Smooth muscle cell (in vitro differentiated cells): ENCODE data around the gene CNTN5. TPM values are rescaled to one million over a fixed set of nuclear protein-coding genes. Genes with fewer than 3 reads are reported as not detected.

Experiments used
- DNase-seq: peaks from one replicate; lab custom pipeline; 2025; ENCODE audit not compliant: unreplicated experiment; lab: John Stamatoyannopoulos, UW
- H2AFZ ChIP-seq: fragments of 200-600 bp; sonication (generic); 2 replicates; pipeline ENCODE4 v1.6.0; 2016; ENCODE audit warnings: antibody characterized with exemption, low read depth, mild to moderate bottlenecking
- H3F3A ChIP-seq: fragments of 200-600 bp; sonication (generic); 2 replicates; pipeline ENCODE4 v1.6.0; 2017; ENCODE audit warnings: antibody characterized with exemption, low read depth
- H3K27ac ChIP-seq: fragments of 200-600 bp; sonication (generic); 2 replicates; pipeline ENCODE4 v1.5.1; 2016; ENCODE audit warnings: low read depth, mild to moderate bottlenecking
- H3K27me3 ChIP-seq: fragments of 200-600 bp; sonication (generic); 2 replicates; pipeline ENCODE4 v1.6.1; 2016; ENCODE audit warnings: low read depth, mild to moderate bottlenecking
- H3K36me3 ChIP-seq: fragments of 200-600 bp; sonication (generic); 2 replicates; pipeline ENCODE4 v1.5.1; 2016; ENCODE audit warnings: low read depth
- H3K4me1 ChIP-seq: fragments of 200-600 bp; sonication (generic); 2 replicates; pipeline ENCODE4 v1.5.1; 2016; ENCODE audit warnings: low read depth
- H3K4me2 ChIP-seq: fragments of 200-600 bp; sonication (generic); 2 replicates; pipeline ENCODE4 v1.6.0; 2016; ENCODE audit warnings: mild to moderate bottlenecking
- H3K4me3 ChIP-seq: fragments of 200-600 bp; sonication (generic); 2 replicates; pipeline ENCODE4 v1.5.1; 2016; ENCODE audit warnings: mild to moderate bottlenecking
- H3K79me2 ChIP-seq: fragments of 200-600 bp; sonication (generic); 2 replicates; pipeline ENCODE4 v1.6.0; 2016; ENCODE audit warnings: low read depth, mild to moderate bottlenecking
- H3K9ac ChIP-seq: fragments of 200-600 bp; sonication (generic); 2 replicates; pipeline ENCODE4 v1.6.0; 2016; ENCODE audit warnings: low read depth
- H3K9me3 ChIP-seq: fragments of 200-600 bp; sonication (generic); replicated peaks from 2 replicates; pipeline ENCODE4 v1.5.1; 2016; ENCODE audit warnings: low read depth
- H4K20me1 ChIP-seq: fragments of 200-600 bp; sonication (generic); 2 replicates; pipeline ENCODE4 v1.6.0; 2016; ENCODE audit warnings: low read depth
- CTCF ChIP-seq: fragments of 200-600 bp; sonication (generic); IDR thresholded peaks from 2 replicates; pipeline ENCODE4 v1.5.1; 2017; ENCODE audit warnings: borderline replicate concordance, mild to moderate bottlenecking, antibody characterized with exemption; ENCODE audit not compliant: insufficient read depth, poor library complexity, severe bottlenecking
- WGBS: methylation state at CpG from one replicate; pipeline ENCODE4 v1.1.7; 2016; ENCODE audit warnings: low lambda C conversion rate; 5-methylcytosine and 5-hydroxymethylcytosine counted together
- polyA plus RNA-seq: library from polyadenylated mRNA; unstranded; fragments of >200 nt; fragmentation: Nextera tagmentation; extraction: Ambion mirVana; gene quantifications from 2 replicates; pipeline ENCODE4 v1.2.1, GENCODE V29; 2016
- total RNA-seq: library from RNA; depleted of rRNA; stranded (reverse); fragments of >200 nt; gene quantifications from 2 replicates; pipeline ENCODE4 v1.2.3, GENCODE V29; 2014

CNTN5 gene
- total and polyA plus RNA-seq, 2 experiments from 2014 or later: 0.97 to 3.1 TPM

GRCh38 chr11:99443276-99443675 lies 422.5 kb downstream of the CNTN5 start:
- no peak overlapping the region for H3K4me2 ChIP-seq
- WGBS: 91% methylated on average over 3 of the region's 3 CpGs
- H2AFZ ChIP-seq: no peak overlapping the region
- no peak overlapping the region for H3K27ac ChIP-seq
- no peak for TF ChIP-seq CTCF
- no peak overlapping the region for H3K9ac ChIP-seq
- no peaks in the 10 kb centered on the region for H3K79me2 ChIP-seq
- H3K4me3 ChIP-seq: no peak overlapping the region
- no peaks in the 10 kb centered on the region for H3K9me3 ChIP-seq
- H3K27me3 ChIP-seq: no peaks in the 10 kb centered on the region
- DNase-seq: no peak
- H3K36me3 ChIP-seq: no peaks in the 10 kb centered on the region
- no peaks in the 10 kb centered on the region for H3F3A ChIP-seq
- no peaks in the 10 kb centered on the region for H3K4me1 ChIP-seq
- no peaks in the 10 kb centered on the region for H4K20me1 ChIP-seq

GRCh38 chr11:99446400-99446799 lies 425.7 kb downstream of the CNTN5 start:
- H3K36me3 ChIP-seq: no peaks in the 10 kb centered on the region
- H3K4me3 ChIP-seq: no peak overlapping the region
- H3K4me2 ChIP-seq: no peak overlapping the region
- TF ChIP-seq CTCF: no peak
- WGBS: 97% methylated on average over 1 of the region's 1 CpG
- H3K4me1 ChIP-seq: no peaks in the 10 kb centered on the region
- no peaks in the 10 kb centered on the region for H4K20me1 ChIP-seq
- no peak overlapping the region for H3K9ac ChIP-seq
- H3F3A ChIP-seq: no peaks in the 10 kb centered on the region
- no peaks in the 10 kb centered on the region for H3K79me2 ChIP-seq
- no peak for DNase-seq
- H2AFZ ChIP-seq: no peak overlapping the region
- no peak overlapping the region for H3K27ac ChIP-seq
- no peaks in the 10 kb centered on the region for H3K27me3 ChIP-seq
- no peaks in the 10 kb centered on the region for H3K9me3 ChIP-seq

- Histone ChIP-seq H3K79me2 (no peaks in the 10 kb centered on the region), H3K4me2 (no peak overlapping the region), H3K27me3 (no peaks in the 10 kb centered on the region), H3F3A (no peaks in the 10 kb centered on the region), H4K20me1 (no peaks in the 10 kb centered on the region), H3K4me3 (no peak overlapping the region), H3K9me3 (no peaks in the 10 kb centered on the region), H3K27ac (no peak overlapping the region), H3K36me3 (no peaks in the 10 kb centered on the region), H3K4me1 (no peaks in the 10 kb centered on the region), H2AFZ (no peak overlapping the region), H3K9ac (no peak overlapping the region)
- no peak for DNase-seq
- TF ChIP-seq CTCF: no peak
Measured at GRCh38 chr11:99449345-99449744, 428.6 kb downstream of the CNTN5 start.

GRCh38 chr11:99452075-99452474 lies 431.3 kb downstream of the CNTN5 start:
- Histone ChIP-seq H2AFZ (no peak overlapping the region), H3K36me3 (no peaks in the 10 kb centered on the region), H4K20me1 (no peaks in the 10 kb centered on the region), H3K9ac (no peak overlapping the region), H3K27me3 (no peaks in the 10 kb centered on the region), H3K4me1 (no peaks in the 10 kb centered on the region), H3F3A (no peaks in the 10 kb centered on the region), H3K79me2 (no peaks in the 10 kb centered on the region), H3K27ac (no peak overlapping the region), H3K4me3 (no peak overlapping the region), H3K4me2 (no peak overlapping the region), H3K9me3 (no peaks in the 10 kb centered on the region)
- 90% methylated on average over 5 of the region's 5 CpGs for WGBS
- no peak for DNase-seq
- TF ChIP-seq CTCF: no peak
